ENCODE measurements around the gene HIPK1.
"Not testable (repeated sequence)": the region's sequence is repeated elsewhere in the genome, so short reads cannot be mapped to it uniquely, and the experiment has no call there.

The HIPK1 gene

GRCh38 chr1:113946112-113946511, 17.0 kb downstream of the HIPK1 start:
- no peak for DNase-seq

GRCh38 chr1:113946678-113947387, 17.7 kb downstream of the HIPK1 start:
- DNase-seq, result no peak

- DNase-seq, result no peak
Measured at GRCh38 chr1:113947388-113948107, 18.4 kb downstream of the HIPK1 start.

DNA sequence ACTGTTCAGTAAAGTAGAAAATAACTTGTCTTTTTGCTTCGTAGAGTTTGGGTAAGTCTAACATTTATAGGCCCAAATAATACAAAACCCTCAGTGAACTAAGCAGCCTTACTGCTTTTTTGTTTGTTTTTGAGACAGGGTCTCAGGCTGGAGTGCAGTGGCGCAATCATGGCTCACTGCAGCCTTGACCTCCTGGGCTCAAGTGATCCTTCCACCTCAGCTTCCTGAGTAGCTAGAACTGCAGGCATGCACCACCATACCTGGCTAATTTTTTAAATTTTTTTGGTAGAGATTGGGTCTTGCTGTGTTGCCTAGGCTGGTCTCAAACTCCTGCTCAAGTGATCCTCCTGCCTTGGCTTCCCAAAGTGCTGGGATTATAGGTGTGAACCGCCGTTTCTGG, 19.0 kb downstream of the HIPK1 start:
- not testable (repeated sequence) for DNase-seq

DNA sequence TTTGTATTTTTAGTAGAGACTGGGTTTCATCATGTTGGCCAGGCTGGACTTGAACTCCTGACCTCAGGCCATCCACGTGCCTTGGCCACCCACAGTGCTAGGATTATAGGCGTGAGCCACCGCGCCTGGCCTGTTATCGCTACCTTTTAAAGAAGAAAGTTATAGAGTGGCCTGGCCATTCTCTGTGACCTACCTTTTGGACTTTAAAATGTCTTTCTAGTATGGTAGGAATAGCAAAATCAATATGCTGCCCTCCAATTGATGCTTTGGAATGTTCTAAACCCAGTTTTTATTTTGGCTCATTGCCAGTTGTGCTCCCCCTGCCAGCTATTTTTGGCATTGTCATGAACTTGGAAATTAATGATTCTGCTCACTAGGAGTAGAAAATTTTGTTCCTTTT, 19.9 kb downstream of the HIPK1 start:
- DNase-seq, result no peak

GRCh38 chr1:113950908-113951307, 21.8 kb downstream of the HIPK1 start:
- DNase-seq, result no peak

GRCh38 chr1:113951719-113952118, 22.6 kb downstream of the HIPK1 start:
- DNase-seq, result no peak

DNA sequence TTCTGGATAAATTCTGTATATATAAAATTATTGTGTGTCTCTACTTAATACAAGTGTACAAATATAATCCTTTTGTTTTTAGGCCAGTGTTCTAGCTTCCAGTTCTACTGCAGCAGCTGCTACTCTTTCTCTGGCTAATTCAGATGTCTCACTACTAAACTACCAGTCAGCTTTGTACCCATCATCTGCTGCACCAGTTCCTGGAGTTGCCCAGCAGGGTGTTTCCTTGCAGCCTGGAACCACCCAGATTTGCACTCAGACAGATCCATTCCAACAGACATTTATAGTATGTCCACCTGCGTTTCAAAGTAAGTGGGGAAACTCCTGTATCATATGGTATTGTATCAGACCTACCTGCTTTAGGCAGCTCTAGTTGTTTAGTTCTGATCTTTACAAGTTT, 28.9 kb downstream of the HIPK1 start:
- DNase-seq, result no peak

DNA sequence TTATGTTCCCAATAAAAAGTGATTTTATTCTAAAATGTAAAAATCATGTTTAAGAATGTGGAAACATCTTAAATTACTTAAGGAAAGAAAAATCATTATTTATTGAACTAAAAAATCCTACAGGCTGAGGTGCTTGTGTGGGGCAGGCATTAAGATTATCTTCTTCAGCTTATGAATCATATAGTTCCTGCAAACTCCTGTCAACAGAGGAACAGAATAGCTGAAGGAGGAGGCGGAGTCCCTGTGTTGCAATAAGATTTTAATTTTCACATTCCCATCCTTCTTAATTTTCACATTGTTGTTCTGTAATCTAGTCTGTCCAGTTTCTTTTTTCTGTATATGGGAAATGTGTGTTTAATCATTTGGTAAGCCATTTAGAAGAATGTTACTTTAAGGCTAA, 29.6 kb downstream of the HIPK1 start:
- no peak for DNase-seq

DNA sequence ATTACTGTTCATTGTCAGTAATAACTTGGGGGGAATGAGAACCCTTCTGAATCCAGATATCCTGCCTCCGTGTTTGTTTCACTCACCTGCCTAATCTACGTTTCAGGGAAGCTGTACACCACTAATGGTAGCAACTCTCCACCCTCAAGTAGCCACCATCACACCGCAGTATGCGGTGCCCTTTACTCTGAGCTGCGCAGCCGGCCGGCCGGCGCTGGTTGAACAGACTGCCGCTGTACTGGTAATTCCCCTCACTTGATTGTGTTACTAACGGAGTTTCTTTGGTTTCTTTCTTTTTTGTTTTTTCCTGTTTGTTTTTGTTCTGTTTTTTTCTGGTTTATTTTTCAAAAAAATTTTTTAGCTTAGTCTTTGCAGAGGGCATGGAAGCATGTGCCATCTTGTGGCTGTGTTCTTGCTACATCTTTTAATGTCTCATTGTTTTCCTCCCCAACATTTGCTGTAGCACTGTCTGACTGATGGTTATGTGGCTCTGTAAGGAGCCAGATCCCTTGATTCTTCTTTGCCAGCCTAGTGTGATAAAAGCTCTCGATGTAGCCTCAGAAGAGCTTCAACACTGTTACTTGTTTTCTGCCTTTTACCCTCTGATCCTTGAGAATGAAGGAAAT, 34.3 kb downstream of the HIPK1 start:
- no peak for DNase-seq

GRCh38 chr1:113965703-113966412, 36.7 kb downstream of the HIPK1 start:
- no peak for DNase-seq

GRCh38 chr1:113972954-113973353, 43.8 kb downstream of the HIPK1 start:
- DNase-seq, result no peak

DNA sequence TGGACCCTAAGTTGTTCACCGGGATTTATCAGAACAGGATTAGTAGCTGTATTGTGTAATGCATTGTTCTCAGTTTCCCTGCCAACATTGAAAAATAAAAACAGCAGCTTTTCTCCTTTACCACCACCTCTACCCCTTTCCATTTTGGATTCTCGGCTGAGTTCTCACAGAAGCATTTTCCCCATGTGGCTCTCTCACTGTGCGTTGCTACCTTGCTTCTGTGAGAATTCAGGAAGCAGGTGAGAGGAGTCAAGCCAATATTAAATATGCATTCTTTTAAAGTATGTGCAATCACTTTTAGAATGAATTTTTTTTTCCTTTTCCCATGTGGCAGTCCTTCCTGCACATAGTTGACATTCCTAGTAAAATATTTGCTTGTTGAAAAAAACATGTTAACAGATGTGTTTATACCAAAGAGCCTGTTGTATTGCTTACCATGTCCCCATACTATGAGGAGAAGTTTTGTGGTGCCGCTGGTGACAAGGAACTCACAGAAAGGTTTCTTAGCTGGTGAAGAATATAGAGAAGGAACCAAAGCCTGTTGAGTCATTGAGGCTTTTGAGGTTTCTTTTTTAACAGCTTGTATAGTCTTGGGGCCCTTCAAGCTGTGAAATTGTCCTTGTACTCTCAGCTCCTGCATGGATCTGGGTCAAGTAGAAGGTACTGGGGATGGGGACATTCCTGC, 46.2 kb downstream of the HIPK1 start:
- DNase-seq, result no peak

DNA sequence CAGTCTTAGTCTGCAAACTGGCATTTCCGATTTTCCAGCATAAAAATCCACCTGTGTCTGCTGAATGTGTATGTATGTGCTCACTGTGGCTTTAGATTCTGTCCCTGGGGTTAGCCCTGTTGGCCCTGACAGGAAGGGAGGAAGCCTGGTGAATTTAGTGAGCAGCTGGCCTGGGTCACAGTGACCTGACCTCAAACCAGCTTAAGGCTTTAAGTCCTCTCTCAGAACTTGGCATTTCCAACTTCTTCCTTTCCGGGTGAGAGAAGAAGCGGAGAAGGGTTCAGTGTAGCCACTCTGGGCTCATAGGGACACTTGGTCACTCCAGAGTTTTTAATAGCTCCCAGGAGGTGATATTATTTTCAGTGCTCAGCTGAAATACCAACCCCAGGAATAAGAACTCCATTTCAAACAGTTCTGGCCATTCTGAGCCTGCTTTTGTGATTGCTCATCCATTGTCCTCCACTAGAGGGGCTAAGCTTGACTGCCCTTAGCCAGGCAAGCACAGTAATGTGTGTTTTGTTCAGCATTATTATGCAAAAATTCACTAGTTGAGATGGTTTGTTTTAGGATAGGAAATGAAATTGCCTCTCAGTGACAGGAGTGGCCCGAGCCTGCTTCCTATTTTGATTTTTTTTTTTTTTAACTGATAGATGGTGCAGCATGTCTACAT, 47.6 kb downstream of the HIPK1 start:
- DNase-seq, result no peak

- DNase-seq, result no peak
Measured at GRCh38 chr1:113977906-113978305, 48.8 kb downstream of the HIPK1 start.

DNA sequence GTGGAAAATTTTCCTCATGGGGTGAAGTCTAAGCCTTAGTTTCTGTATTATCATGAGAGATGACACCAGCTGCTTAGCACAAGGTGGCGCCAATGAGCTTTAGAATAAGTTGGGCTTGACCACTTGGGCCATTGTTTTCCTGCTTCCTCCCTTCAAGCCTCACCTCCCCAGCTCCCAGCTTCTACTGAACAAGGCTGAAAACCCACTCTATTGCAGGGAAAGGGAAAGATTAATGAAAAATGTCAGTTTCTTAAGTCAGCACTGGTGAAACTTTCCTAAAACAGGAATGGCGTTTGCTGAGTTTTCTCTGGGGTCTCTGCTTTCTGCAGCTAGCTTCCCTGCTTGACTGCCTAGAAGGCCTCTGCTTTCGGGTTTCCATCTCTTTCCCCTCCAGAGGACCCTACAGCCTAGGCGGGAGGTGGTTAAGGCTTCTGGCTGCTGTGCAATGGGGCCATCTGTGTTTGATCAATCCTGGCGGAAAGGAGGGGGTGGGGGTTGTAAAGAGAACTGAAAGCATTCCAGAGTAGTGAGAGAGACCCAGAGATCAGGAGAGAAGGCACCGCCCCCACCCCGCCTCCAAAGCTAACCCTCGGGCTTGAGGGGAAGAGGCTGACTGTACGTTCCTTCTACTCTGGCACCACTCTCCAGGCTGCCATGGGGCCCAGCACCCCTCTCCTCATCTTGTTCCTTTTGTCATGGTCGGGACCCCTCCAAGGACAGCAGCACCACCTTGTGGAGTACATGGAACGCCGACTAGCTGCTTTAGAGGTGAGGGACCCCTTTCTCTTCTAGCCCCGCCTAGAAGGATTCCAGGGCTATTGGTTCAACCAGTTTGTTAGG, 50.0 kb downstream of the HIPK1 start, which contains the start of gene OLFML3:
OLFML3 (plus strand) TSS at position 612 of the 840 bp plus-strand sequence; CDS start at position 655, 43 bp downstream.
- DNase-seq, result peak; percentile 65 to 67

DNA sequence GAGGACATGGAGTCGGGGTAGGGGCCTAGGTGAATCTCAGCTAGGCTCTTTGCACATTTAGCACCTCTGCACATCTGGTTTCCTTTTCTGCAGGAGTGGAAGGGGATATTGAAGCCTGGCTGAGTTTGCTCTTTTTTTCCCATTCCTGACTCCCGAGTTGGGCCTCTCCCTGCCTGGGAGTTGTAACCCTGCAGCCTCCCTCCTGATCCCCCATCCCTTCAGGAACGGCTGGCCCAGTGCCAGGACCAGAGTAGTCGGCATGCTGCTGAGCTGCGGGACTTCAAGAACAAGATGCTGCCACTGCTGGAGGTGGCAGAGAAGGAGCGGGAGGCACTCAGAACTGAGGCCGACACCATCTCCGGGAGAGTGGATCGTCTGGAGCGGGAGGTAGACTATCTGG, 51.0 kb downstream of the HIPK1 start:
- DNase-seq, result no peak

- no peak for DNase-seq
Measured at GRCh38 chr1:113981962-113982931, 53.1 kb downstream of the HIPK1 start.

GRCh38 chr1:113982949-113983348, 53.8 kb downstream of the HIPK1 start:
- DNase-seq, result no peak

DNA sequence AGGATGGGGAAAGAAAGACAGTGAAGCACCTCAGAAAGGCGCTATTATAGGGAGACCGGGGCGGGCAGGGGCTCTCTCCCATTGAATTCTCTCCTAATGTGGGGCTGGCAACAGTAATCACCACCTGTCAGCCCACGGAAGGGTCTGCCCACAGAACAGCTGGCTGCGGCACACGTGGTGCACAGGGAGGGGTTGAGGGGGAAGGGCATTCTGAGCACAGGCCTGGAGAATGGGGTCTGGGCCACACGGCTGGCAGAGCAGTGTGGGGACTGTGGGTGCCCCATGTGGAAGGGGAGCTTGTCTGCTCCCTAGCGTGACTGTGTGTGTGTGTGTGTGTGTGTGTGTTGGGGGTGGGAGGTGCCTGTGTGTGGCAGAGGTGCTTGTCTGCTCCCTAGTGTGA, 54.3 kb downstream of the HIPK1 start:
- no peak for DNase-seq
